GM19328 (cell line): ENCODE measurements around the gene PNKD.
A peak's percentile ranks its signal among the peaks of the same experiment; 100 is the strongest.

ENCODE experiments used
- ATAC-seq: cut with Tn5 transposase; IDR thresholded peaks from one replicate; pipeline ENCODE4 v1.9.1; 2021; ENCODE audit warnings: mild to moderate bottlenecking, moderate library complexity; ENCODE audit not compliant: unreplicated experiment

Gene PNKD, protein sequence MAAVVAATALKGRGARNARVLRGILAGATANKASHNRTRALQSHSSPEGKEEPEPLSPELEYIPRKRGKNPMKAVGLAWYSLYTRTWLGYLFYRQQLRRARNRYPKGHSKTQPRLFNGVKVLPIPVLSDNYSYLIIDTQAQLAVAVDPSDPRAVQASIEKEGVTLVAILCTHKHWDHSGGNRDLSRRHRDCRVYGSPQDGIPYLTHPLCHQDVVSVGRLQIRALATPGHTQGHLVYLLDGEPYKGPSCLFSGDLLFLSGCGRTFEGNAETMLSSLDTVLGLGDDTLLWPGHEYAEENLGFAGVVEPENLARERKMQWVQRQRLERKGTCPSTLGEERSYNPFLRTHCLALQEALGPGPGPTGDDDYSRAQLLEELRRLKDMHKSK

DNA sequence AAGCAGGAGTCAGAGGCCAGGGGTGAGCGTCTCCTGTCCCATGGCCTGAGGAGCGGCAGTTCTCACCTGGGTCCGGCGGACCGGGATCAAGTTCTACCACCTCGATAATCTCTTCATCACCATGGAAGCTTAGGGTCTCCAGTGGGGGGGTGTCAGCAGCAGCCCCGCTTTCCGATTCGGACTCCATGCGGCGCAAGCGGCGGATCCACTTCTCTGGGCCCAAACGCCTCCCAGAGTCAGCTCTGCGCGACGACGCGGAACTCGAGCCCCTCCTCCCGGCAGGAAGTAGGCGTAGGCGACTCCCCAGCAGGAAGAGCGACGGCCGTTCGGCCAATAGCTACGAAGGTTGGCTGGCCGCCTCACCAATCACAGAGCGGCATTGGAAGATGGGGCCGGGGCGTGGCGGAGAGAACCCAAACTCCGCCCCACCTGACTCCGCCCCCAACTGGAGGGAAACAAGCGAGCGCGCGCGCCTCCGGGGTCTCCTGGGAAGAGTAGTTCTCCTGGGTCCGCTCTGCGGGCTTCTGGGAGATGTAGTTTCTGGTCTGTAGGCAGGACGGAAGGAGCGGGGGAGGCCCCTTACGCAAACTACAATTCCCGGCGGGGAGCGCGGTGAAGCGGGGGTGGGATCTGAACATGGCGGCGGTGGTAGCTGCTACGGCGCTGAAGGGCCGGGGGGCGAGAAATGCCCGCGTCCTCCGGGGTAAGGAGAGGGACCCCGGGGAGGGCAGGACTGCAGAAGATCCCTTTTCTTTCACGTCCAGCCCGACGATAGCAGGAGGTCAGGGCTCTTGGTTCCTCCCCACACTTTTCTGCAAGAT is at the start of gene PNKD, which contains the start of gene AAMP:
Gene PNKD, plus strand, starts transcription at position 620 of the 821 bp plus-strand sequence. Its CDS starts 17 bp downstream, at position 637.
Gene AAMP, minus strand, starts transcription at position 238 of the 821 bp plus-strand sequence. Its CDS starts 51 bp downstream, at position 187.
- peak; percentile 91 for ATAC-seq

DNA sequence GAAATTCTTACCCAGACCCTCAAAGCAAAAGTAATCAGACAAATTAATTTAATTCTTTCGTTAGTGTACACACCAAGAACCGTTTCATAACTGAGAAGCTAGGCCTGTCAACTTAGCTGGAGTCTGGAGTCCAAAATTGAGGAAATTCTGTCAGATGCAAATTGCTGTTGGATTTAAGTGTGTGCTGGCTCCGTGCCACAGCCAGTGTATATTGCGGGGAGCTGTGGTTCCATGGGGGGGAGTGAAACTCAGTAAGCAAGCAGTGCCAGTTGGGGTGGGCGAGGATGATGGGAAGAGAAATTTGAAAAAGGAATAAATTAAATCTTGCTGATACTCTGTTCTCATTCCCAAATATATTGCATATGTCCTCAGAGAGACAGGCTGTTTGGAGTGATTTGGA is 49.3 kb upstream of the PNKD start:
- ATAC-seq = no peak

DNA sequence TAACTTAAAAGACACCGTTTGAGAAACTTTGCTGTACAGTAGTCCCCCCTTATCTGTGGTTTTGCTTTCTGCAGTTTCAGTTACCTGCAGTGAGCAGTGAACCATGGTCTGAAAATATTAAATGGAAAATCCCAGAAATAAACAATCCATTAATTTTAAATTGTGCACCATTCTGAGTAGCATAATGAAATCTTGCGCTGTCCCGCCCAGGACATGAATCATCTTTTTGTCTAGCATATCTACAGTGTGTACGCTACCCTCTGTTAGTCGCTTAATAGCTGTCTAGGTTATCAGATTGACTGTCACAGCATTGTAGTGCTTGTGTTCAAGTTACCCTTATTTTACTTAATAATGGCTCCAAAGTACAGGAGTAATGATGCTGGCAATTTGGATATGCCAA is 47.3 kb upstream of the PNKD start:
- no peak for ATAC-seq

DNA sequence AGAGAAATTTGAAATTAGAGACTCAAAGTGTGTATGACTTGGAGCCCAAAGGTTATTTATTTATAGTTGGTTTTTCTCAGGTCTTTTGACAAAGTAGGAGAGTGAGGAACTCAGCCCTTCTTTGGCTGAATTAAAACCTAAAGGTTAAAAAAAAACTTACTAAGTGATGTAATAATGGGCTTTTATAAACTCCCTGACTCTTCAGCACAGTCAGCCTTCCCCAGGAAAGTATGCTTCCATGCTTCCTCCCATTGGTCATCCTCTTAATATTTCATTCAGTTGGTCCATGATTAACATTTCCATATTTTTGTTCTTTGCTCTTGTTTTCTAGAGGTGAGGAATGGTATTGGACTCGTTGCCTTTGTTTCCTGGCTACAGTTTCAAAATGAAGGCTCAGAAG is 46.1 kb upstream of the PNKD start:
- no peak for ATAC-seq

DNA sequence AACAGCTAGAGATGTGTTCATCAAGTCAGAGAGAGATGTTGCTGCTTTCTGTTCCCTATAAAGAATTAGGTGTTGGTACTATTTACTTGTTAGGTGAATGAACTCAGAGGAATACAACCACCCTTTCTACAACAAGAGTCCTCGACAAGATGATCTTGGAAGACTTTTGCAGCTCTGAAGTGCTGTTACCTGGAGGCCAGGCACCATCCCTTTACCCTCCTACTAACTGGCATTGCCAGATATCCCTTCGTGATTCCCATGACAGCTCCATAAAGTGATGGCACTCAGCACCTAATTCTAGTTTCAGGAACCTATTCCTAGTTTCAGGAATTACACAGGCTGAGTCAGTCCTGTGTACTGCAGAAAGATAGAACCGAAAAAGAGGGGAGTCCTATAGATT is 43.4 kb upstream of the PNKD start:
- ATAC-seq = no peak

DNA sequence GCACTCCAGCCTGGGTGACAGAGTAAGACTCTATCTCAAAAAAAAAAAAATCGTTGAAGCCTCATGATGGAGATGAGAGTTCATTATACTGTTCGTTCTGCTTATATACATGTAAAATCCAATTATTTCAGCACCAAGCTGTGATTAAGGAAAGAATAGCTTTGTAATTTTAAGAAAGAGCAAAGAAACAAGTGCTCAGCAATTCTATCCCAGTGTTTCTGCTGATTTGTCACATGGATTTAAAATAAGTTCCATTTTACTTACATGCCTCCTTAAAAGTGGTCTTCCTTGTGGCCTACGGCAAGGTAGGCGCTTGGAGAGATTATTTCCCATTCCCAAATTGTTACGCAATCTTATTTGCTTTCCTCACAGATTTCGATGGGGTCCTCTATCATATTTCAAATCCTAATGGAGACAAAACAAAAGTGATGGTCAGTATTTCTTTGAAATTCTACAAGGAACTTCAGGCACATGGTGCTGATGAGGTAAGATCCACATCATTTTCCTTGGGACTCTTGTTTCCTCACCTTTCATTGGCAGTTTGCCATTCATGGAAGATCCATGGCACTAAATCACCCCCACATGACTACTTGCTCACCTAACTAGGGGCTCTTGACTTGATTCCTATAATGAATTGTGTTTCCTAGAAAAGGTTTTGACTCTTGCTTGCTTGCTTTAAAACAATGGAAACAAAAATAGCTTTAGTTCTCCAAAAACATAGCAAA is 41.8 kb upstream of the PNKD start:
- no peak for ATAC-seq

DNA sequence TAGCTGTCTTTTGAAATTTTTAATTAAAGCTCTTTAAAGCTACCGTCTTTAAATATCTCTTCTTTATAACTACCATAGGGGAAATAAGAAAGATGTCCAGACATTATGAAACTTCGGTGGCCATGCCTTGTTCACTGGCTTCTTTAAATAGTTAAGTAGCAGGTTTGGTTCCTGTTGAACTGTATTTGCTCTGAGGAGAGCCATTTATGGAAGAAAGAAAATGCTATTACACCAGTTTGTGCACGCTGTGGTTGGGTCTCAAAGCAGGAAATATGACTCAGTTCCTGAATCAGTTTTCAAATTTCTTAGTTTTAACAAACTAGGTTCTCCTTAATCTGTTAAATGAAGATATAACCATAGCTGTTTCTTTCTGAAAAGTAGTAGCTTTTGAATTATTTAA is 41.1 kb upstream of the PNKD start:
- peak; percentile 92 for ATAC-seq

DNA sequence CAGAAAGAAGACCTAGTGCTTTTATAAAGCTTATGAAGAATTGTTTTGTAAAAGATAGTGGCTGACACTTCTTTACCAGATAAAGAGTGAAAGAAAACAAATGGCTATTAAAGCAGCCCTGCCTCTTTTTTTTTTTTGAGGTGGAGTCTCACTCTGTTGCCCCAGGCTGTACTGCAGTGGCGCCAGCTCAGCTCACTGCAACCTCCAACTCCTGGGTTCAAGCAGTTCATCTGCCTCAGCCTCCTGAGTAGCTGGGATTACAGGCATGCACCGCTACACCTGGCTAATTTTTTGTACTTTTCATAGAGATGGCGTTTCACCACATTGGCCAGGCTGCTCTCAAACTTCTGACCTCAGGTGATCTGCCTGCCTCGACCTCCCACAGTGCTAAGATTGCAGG is 40.5 kb upstream of the PNKD start:
- no peak for ATAC-seq

DNA sequence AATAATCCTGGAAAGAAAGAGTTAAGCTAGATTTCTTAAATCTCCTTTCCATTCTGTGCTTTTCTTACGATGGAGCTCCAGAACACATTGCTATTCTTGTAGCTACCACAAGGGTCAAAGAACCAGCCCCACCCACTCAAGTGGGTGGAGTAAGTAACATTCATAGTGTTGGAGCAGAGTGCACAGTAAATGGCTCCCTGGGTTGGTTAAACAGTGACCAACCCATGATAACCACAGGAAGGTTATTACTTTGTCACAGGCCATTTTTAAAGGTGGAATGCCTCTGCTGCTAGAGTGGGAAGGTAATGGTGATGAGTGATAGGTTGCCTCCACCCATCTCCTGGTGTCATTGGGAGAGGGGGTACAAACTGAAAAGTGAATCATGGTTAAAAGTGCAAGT is 39.4 kb upstream of the PNKD start:
- no peak for ATAC-seq

DNA sequence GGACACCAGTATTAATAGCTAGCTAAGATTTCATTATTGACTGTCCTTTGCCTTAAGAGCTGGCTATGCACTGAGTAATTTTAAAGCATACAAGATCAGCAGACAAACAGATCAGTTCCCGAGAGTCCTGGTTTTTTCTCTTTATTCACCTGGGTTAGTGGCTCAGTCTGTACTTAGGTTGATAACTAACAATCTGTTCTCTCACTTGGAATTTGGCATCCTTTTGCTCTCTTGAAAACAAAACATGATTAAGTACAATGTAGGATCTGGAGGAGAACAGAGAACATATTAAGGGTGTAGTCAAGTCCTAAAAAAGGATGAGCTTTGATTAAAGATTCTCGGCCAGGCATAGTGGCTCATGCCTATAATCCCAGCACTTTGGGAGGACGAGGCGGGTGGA is 36.8 kb upstream of the PNKD start:
- no peak for ATAC-seq

DNA sequence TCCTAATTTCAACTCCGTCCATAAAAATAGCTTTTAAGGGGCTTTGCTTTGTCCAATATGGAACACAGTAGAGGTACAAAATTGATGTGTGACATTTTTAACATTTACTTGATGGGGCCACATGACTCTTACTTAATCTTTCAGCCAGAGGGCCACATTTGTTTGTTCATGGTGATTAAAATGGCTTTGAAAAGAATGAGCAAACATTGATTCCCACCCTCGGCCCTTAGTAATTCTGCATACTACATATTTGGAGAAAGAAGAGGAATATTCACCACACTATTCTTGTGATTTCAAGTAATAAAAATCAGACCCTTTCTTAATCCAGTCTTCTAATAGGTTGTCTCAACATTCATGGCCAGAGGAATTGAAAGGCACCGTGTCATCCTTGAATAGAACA is 35.8 kb upstream of the PNKD start:
- no peak for ATAC-seq

DNA sequence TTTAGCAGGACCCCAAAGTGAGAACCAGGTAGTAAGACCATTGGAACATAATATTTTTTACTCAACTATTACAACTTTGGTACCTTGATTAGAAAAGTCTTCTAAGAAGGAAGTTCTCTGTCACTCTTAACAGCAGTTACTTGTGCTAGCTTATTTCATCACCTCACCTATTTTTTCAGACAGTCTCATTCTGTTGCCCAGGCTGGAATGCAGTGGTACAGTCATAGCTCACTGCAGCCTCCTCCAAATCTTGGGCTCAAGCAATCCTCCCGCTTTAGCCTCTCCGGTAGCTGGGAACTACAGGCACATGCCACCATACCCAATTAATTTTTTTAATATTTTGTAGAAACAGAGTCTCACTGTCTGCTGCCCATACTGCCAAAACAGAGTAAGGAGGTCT is 35.3 kb upstream of the PNKD start:
- ATAC-seq = no peak

DNA sequence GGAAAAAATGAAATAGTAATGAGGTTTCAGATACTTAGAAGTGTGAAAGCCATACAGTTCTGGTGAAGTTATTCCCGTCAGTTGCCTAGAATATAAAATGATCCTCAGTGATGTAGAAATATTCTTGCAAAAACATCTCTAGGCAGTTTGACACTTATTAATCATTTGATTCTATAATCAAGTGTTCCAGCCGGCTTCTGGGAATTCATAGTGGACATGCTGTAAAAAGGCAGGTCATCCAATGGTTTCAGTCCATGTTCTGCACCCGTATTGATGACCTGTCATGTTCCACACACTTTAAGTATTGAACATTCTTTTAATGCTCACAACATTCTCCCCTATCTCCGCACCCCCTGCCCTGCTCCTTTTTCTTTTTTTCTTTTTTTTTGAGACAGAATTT is 33.5 kb upstream of the PNKD start:
- no peak for ATAC-seq

DNA sequence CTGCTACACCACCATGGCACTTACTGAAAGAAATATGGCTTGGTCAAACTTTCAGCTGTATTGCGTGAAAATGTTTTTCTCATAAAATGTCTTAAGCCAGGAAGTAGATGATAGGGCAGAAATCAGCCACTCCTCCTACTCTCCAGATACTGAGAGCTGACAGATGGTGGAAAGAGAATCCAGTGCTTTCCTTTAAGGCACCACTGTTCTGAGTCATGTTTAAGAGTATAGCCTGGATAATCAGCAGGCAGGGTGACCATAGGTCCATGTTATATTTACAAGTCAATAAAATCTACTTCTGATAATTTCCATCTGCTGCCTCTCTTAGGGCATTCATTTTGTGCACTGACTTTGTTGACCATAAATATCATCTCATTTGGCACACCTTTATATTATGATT is 31.4 kb upstream of the PNKD start:
- no peak for ATAC-seq

DNA sequence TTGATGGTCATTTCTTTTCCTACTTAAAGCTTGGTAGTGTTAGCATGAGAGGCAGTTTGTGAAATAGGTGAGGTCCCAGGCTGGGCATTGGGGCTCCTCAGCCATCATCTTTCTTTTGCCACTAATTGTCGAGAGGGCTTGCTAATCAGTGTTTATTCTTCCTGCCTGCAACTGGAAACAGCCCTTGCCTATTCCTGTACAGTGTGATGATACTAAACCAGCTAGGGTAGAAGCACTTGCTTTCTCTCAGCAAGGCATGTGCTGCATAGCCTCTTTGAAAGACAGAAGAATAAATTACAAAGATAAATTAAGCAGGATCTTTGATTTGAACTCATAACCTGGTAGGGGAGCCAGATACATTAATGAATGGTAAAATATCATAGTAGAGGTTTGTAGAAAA is 26.1 kb upstream of the PNKD start:
- ATAC-seq = no peak

DNA sequence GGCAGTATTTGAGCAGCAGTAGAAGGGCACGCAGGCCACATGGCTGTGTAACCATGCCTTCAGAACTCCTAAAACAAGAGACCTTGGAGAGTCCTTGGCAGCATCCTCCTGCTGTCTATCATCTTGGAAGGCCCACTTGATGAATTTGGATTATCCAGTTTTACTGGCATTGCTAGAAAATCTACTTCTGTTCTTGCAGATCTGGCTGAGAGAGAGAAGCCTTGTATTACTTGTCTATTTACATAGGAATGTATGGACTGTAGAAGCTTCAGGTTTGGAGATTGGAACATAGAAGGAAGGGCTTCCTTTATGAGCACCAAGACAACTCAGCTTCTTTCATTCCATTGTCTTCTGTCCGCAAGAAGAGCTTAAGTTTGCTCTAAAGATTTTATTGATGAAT is 25.7 kb upstream of the PNKD start:
- ATAC-seq = no peak

DNA sequence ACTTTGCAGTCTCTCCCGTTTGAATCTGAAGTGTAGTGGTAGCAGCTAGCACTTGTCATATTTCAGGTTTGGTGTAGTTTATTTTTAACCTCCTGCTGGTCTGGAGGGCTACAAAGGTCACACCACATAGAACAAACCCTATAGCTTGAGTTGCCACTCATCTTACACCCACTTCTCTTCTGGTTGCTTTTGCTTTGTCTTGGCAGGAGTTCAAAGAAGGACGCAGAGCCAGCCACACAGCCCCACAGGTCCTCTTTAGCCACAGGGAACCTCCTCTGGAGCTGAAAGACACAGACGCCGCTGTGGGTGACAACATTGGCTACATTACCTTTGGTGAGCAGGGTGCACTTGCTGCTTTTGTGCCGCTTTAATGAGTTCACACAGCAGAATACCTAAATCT is 25.1 kb upstream of the PNKD start:
- no peak for ATAC-seq

DNA sequence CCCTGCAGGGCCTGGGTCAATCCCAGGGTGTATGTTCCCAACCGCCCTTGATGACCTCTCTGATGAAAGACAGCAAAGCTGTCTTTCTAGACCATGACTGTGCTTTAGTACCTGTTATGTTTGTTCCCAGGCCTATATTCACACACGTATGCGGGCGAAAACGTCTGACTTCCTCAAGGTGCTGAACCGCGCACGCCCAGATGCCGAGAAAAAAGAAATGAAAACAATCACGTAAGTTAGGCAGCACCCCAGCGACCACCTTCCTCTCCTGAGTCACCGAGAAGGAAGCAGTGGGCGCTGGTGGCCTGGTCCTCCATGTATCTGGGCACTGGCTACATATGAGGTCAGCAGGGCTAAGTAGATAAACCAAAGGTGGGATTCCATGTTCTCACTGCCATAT is 20.6 kb upstream of the PNKD start:
- ATAC-seq = no peak

DNA sequence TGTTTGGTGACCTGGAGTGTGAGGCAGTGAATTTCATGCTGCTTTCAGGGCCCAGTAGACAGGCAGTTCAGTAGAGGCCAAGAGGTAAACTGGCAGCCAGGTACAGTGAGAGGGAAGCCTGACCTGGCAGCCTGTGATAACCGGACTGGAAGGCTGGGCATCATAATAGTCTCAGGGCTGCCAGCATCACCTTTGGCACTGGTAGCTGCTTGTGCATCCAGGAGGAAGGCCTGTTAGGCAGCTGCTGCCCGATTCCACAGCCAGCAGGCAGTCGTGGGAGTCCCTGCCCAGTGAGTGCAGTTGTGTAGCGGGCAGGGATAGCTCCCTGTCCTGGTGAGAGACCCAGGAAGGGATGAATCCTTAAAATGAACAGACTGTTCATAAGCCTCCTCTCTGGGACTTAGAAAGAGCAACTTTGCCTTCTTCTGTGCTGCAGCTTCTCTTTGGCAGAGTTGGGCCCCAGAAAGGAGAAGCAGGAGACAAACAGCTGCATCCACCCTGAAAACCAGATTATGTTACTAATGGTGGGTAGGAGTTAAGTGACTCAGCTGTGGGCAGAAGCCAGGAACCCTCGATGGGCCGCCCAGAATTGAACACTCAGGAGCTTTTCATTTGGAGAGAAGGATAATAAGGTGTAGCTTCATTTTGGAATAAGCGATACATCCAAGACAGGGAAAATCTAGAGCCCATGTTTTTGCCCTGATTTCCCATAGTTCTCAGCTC is 17.6 kb upstream of the PNKD start:
- no peak for ATAC-seq

DNA sequence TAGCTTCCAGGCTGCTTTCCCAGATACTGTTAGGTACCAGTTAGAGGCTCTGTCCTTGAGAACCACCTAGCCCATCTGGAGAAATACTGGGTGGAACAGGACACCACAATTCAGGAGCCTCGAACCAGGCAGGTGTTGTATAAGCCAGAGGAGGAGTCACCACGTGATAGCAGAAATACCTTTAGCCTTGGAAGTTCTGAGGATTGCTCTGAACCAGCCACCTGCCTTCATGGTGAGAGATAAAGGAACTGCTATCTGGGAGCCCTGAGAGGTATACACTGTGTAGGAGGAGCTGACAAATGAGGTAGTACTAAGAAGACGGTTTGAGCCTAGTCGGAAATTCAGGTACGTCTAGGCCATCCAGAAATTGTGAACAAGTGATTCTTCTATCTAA is 17.1 kb upstream of the PNKD start:
- no peak for ATAC-seq

DNA sequence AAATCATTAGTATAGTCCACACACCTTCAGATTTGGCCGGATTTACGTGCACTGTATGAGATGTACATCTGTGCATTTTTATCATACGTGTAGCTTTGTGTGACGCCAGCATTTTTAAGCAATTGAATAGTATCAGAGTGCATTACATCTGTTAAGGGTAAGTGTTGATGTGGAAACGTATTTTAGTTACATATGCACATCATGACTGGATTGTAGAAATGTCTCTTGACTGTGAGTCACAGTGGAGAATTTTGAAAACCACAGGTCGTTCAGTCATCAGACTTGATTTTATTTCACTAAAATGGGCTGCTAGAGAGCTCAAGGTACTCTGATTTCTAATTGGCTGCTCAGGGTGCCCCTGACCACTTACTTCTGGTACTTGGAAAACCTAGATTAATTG is 14.9 kb upstream of the PNKD start:
- no peak for ATAC-seq
